GM23338 (cell line): ENCODE results near the gene KAT14.
"Not testable (repeated sequence)": the region's sequence is repeated elsewhere in the genome, so short reads cannot be mapped to it uniquely, and the experiment has no call there.

ENCODE experiments used
- CREB1 ChIP-seq: fragments of 250-450 bp; sonication (Bioruptor Pico); IDR thresholded peaks from 2 replicates; pipeline ENCODE4 v1.5.0; 2020; ENCODE audit warnings: low read depth, mild to moderate bottlenecking, moderate library complexity
- EZH2 ChIP-seq: fragments of 200-600 bp; sonication (generic); IDR thresholded peaks from one replicate; pipeline ENCODE4 v1.8.0; 2017; ENCODE audit warnings: antibody characterized with exemption, mild to moderate bottlenecking, low read depth; ENCODE audit not compliant: unreplicated experiment
- EZH2phosphoT487 ChIP-seq: fragments of 200-600 bp; sonication (generic); IDR thresholded peaks from one replicate; pipeline ENCODE4 v1.8.1; 2018; ENCODE audit warnings: antibody characterized with exemption; ENCODE audit not compliant: unreplicated experiment
- JUNB ChIP-seq: IDR thresholded peaks from one replicate; pipeline ENCODE4 v1.6.1; 2016; ENCODE audit warnings: antibody characterized with exemption; ENCODE audit not compliant: unreplicated experiment
- POLR2AphosphoS5 ChIP-seq: IDR thresholded peaks from 2 replicates; pipeline ENCODE4 v1.6.1; 2016; ENCODE audit warnings: antibody characterized with exemption, low read depth
- STAT1 ChIP-seq: IDR thresholded peaks from one replicate; pipeline ENCODE4 v1.6.1; 2016; ENCODE audit warnings: antibody characterized with exemption; ENCODE audit not compliant: unreplicated experiment
- ZNF114 ChIP-seq: fragments of 250-450 bp; sonication (Bioruptor Pico); IDR thresholded peaks from 2 replicates; pipeline ENCODE4 v1.5.0; 2020; ENCODE audit warnings: mild to moderate bottlenecking, moderate library complexity
- TF ChIP-seq, protein P1 (sequence below), 2 experiments: fragments of 200-600 bp in 1 of 2; sonication (generic) in 1 of 2; conservative IDR thresholded peaks; 2 replicates each; pipeline versions ENCODE4 v1.5.1 to v1.6.1; 2016 to 2017; ENCODE audit warnings: antibody characterized with exemption in 2 of 2, low read depth in 2 of 2, mild to moderate bottlenecking in 2 of 2, moderate library complexity in 1 of 2
- TF ChIP-seq, protein P2 (sequence below): fragments of 250-450 bp; sonication (Bioruptor Pico); IDR thresholded peaks from 2 replicates; pipeline ENCODE4 v1.5.0; 2020; ENCODE audit warnings: mild to moderate bottlenecking, moderate library complexity
- TF ChIP-seq, protein P3 (sequence below): IDR thresholded peaks from one replicate; pipeline ENCODE4 v1.6.1; 2018; ENCODE audit warnings: antibody characterized with exemption; ENCODE audit not compliant: unreplicated experiment

DNA sequence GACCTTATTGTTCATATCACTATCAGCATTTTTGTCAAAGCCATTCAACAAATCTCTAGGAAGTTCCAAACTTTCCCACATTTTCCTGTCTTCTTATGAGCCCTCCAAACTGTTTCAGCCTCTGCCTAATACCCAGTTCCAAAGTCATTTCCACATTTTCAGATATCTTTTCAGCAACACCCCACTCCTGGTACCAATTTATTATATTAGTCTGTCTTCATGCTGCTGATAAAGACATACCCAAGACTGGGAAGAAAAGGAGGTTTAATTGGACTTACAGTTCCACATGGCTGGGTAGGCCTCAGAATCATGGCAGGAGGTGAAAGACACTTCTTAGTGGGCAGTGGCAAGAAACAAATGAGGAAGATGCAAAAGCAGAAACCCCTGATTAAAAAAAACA is 42.7 kb downstream of the KAT14 start:
- TF ChIP-seq, protein P1, sequence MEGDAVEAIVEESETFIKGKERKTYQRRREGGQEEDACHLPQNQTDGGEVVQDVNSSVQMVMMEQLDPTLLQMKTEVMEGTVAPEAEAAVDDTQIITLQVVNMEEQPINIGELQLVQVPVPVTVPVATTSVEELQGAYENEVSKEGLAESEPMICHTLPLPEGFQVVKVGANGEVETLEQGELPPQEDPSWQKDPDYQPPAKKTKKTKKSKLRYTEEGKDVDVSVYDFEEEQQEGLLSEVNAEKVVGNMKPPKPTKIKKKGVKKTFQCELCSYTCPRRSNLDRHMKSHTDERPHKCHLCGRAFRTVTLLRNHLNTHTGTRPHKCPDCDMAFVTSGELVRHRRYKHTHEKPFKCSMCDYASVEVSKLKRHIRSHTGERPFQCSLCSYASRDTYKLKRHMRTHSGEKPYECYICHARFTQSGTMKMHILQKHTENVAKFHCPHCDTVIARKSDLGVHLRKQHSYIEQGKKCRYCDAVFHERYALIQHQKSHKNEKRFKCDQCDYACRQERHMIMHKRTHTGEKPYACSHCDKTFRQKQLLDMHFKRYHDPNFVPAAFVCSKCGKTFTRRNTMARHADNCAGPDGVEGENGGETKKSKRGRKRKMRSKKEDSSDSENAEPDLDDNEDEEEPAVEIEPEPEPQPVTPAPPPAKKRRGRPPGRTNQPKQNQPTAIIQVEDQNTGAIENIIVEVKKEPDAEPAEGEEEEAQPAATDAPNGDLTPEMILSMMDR (conservative IDR thresholded peaks at IDR 0.05; ENCODE audit: low read depth in 2 of 2): not testable (repeated sequence)
- TF ChIP-seq EZH2; POLR2AphosphoS5; JUNB; EZH2phosphoT487; ZNF114 (CRISPR knock-in tag); STAT1; CREB1 (CRISPR knock-in tag): not testable (repeated sequence)
- TF ChIP-seq, protein P2, sequence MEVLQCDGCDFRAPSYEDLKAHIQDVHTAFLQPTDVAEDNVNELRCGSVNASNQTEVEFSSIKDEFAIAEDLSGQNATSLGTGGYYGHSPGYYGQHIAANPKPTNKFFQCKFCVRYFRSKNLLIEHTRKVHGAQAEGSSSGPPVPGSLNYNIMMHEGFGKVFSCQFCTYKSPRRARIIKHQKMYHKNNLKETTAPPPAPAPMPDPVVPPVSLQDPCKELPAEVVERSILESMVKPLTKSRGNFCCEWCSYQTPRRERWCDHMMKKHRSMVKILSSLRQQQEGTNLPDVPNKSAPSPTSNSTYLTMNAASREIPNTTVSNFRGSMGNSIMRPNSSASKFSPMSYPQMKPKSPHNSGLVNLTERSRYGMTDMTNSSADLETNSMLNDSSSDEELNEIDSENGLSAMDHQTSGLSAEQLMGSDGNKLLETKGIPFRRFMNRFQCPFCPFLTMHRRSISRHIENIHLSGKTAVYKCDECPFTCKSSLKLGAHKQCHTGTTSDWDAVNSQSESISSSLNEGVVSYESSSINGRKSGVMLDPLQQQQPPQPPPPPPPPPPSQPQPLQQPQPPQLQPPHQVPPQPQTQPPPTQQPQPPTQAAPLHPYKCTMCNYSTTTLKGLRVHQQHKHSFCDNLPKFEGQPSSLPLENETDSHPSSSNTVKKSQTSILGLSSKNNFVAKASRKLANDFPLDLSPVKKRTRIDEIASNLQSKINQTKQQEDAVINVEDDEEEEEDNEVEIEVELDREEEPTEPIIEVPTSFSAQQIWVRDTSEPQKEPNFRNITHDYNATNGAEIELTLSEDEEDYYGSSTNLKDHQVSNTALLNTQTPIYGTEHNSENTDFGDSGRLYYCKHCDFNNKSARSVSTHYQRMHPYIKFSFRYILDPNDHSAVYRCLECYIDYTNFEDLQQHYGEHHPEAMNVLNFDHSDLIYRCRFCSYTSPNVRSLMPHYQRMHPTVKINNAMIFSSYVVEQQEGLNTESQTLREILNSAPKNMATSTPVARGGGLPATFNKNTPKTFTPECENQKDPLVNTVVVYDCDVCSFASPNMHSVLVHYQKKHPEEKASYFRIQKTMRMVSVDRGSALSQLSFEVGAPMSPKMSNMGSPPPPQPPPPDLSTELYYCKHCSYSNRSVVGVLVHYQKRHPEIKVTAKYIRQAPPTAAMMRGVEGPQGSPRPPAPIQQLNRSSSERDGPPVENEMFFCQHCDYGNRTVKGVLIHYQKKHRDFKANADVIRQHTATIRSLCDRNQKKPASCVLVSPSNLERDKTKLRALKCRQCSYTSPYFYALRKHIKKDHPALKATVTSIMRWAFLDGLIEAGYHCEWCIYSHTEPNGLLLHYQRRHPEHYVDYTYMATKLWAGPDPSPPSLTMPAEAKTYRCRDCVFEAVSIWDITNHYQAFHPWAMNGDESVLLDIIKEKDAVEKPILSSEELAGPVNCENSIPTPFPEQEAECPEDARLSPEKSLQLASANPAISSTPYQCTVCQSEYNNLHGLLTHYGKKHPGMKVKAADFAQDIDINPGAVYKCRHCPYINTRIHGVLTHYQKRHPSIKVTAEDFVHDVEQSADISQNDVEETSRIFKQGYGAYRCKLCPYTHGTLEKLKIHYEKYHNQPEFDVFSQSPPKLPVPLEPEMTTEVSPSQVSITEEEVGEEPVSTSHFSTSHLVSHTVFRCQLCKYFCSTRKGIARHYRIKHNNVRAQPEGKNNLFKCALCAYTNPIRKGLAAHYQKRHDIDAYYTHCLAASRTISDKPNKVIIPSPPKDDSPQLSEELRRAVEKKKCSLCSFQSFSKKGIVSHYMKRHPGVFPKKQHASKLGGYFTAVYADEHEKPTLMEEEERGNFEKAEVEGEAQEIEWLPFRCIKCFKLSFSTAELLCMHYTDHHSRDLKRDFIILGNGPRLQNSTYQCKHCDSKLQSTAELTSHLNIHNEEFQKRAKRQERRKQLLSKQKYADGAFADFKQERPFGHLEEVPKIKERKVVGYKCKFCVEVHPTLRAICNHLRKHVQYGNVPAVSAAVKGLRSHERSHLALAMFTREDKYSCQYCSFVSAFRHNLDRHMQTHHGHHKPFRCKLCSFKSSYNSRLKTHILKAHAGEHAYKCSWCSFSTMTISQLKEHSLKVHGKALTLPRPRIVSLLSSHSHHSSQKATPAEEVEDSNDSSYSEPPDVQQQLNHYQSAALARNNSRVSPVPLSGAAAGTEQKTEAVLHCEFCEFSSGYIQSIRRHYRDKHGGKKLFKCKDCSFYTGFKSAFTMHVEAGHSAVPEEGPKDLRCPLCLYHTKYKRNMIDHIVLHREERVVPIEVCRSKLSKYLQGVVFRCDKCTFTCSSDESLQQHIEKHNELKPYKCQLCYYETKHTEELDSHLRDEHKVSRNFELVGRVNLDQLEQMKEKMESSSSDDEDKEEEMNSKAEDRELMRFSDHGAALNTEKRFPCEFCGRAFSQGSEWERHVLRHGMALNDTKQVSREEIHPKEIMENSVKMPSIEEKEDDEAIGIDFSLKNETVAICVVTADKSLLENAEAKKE (CRISPR knock-in tag): not testable (repeated sequence)
- TF ChIP-seq, protein P3, sequence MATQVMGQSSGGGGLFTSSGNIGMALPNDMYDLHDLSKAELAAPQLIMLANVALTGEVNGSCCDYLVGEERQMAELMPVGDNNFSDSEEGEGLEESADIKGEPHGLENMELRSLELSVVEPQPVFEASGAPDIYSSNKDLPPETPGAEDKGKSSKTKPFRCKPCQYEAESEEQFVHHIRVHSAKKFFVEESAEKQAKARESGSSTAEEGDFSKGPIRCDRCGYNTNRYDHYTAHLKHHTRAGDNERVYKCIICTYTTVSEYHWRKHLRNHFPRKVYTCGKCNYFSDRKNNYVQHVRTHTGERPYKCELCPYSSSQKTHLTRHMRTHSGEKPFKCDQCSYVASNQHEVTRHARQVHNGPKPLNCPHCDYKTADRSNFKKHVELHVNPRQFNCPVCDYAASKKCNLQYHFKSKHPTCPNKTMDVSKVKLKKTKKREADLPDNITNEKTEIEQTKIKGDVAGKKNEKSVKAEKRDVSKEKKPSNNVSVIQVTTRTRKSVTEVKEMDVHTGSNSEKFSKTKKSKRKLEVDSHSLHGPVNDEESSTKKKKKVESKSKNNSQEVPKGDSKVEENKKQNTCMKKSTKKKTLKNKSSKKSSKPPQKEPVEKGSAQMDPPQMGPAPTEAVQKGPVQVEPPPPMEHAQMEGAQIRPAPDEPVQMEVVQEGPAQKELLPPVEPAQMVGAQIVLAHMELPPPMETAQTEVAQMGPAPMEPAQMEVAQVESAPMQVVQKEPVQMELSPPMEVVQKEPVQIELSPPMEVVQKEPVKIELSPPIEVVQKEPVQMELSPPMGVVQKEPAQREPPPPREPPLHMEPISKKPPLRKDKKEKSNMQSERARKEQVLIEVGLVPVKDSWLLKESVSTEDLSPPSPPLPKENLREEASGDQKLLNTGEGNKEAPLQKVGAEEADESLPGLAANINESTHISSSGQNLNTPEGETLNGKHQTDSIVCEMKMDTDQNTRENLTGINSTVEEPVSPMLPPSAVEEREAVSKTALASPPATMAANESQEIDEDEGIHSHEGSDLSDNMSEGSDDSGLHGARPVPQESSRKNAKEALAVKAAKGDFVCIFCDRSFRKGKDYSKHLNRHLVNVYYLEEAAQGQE: not testable (repeated sequence)
